ENCODE data around the gene CAPN14. TPM values are rescaled to one million over a fixed set of nuclear protein-coding genes. Genes with fewer than 3 reads are reported as not detected.

CAPN14 gene
- total RNA-seq, 1 experiment from 2014 or later = not detected

DNA sequence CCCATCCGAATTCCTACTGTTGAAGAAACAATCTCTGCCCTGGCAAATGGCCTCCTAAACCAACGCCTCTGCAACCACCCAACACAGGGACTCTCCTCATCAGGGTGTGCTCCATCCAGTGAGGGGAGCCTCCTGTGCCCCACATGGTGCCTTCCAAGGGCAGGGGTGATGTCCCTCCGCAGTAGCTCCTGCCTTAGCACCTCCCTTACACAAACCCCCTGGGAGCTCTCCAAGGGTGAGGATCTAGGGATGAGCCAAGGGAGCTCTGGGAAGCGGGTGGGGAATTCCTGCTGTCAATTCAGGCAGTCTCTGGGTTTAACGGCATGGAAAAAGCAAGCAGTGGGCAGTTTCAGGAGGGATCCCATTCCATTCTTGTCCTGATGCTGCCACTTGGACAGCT, 82.8 kb downstream of the CAPN14 start:
- ChIA-PET POLR2A (no interaction called here), RAD21 (ENCODE audit: low non-redundant PET in 1 of 2, low total read pairs in 2 of 2, uncharacterized antibody in 2 of 2, unreplicated experiment in 2 of 2) (no interaction called here), CTCF (no interaction called here)
- H2AFZ ChIP-seq (ENCODE audit: low read depth, low read length, poor library complexity, severe bottlenecking) = no peak overlapping the region
- H3K9me2 ChIP-seq (ENCODE audit: insufficient read depth) = no peaks in the 10 kb centered on the region
- ATAC-seq = no peak
- TF ChIP-seq, protein P1, sequence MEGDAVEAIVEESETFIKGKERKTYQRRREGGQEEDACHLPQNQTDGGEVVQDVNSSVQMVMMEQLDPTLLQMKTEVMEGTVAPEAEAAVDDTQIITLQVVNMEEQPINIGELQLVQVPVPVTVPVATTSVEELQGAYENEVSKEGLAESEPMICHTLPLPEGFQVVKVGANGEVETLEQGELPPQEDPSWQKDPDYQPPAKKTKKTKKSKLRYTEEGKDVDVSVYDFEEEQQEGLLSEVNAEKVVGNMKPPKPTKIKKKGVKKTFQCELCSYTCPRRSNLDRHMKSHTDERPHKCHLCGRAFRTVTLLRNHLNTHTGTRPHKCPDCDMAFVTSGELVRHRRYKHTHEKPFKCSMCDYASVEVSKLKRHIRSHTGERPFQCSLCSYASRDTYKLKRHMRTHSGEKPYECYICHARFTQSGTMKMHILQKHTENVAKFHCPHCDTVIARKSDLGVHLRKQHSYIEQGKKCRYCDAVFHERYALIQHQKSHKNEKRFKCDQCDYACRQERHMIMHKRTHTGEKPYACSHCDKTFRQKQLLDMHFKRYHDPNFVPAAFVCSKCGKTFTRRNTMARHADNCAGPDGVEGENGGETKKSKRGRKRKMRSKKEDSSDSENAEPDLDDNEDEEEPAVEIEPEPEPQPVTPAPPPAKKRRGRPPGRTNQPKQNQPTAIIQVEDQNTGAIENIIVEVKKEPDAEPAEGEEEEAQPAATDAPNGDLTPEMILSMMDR (IDR thresholded peaks at IDR 0.05 in 2 of 3, conservative IDR thresholded peaks at IDR 0.05 in 1 of 3; ENCODE audit: borderline replicate concordance in 1 of 3, insufficient read depth in 1 of 3, low read depth in 2 of 3, low read length in 2 of 3) = no peak
- TF ChIP-seq SIN3A (IDR thresholded peaks at IDR 0.05; ENCODE audit: low read depth) (no peak), JUND (IDR thresholded peaks at IDR 0.05) (no peak), SP1 (IDR thresholded peaks at IDR 0.05; ENCODE audit: low read depth) (no peak), TCF7L2 (IDR thresholded peaks at IDR 0.05; ENCODE audit: borderline replicate concordance, extremely low read depth, insufficient read depth, insufficient read length) (no peak), REST (IDR thresholded peaks at IDR 0.05; ENCODE audit: low read depth) (no peak), FOSL1 (IDR thresholded peaks at IDR 0.05; ENCODE audit: low read depth) (no peak), ZFX (IDR thresholded peaks at IDR 0.05) (no peak), EZH2phosphoT487 (IDR thresholded peaks at IDR 0.05; ENCODE audit: borderline replicate concordance) (no peak), RAD21 (IDR thresholded peaks at IDR 0.05; ENCODE audit: low read depth) (no peak), ZNF274 (IDR thresholded peaks at IDR 0.05; ENCODE audit: low read depth, low read length) (no peak), POLR2AphosphoS5 (IDR thresholded peaks at IDR 0.05; ENCODE audit: low read depth, low read length) (no peak)
- TF ChIP-seq, protein P2, sequence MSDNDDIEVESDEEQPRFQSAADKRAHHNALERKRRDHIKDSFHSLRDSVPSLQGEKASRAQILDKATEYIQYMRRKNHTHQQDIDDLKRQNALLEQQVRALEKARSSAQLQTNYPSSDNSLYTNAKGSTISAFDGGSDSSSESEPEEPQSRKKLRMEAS (IDR thresholded peaks at IDR 0.05) = no peak
- intact Hi-C loops (cut with micrococcal nuclease) = no loop called here
- no peak overlapping the region for H3K4me2 ChIP-seq (ENCODE audit: low read length)
- H3K9me3 ChIP-seq (ENCODE audit: control insufficient read depth in 1 of 2, insufficient read depth in 1 of 2, low read depth in 1 of 2, low read length in 2 of 2) = no peaks in the 10 kb centered on the region
- H3K79me2 ChIP-seq (ENCODE audit: insufficient read depth, low read length) = peaks cover 47% of the 10 kb centered on the region; the same call in 1 of the 2 replicates
- H3K4me1 ChIP-seq (ENCODE audit: control insufficient read depth in 1 of 2, insufficient read depth in 2 of 2, low read length in 2 of 2) = peaks cover 0 to 27% of the 10 kb centered on the region in 2 experiments; a peak in 2 of 4 replicates
- no TSS peak for BruUV-seq (replicated peaks)
- peaks cover 7% of the 10 kb centered on the region for H3K27me3 ChIP-seq (ENCODE audit: insufficient read depth, low read length)
- H3K4me3 ChIP-seq (replicated peaks in 1 of 2; ENCODE audit: low read depth in 1 of 2, low read length in 2 of 2) = no peak overlapping the region
- H3K27ac ChIP-seq (ENCODE audit: low read depth, low read length) = no peak overlapping the region
- H3K9ac ChIP-seq (ENCODE audit: low read length) = no peak overlapping the region
- no peaks in the 10 kb centered on the region for H3K36me3 ChIP-seq (ENCODE audit: control insufficient read depth in 1 of 2, insufficient read depth in 2 of 2, low read length in 2 of 2)
- H4K20me1 ChIP-seq (ENCODE audit: insufficient read depth) = no peaks in the 10 kb centered on the region; the same call in none of the 2 replicates
- DNase-seq (ENCODE audit: low read depth, low spot score) = no peak
